Measurements from ENCODE around the gene FAM156B. TPM values are rescaled to one million over a fixed set of nuclear protein-coding genes. Genes with fewer than 3 reads are reported as not detected.
A peak's percentile ranks its signal among the peaks of the same experiment; 100 is the strongest.
"Not testable (repeated sequence)": the region's sequence is repeated elsewhere in the genome, so short reads cannot be mapped to it uniquely, and the experiment has no call there.

FAM156B gene
- 7.4 TPM for polyA plus RNA-seq

- not testable (repeated sequence) for H3K27ac Mint-ChIP-seq
These were observed at the start of gene FAM156B for GRCh38 chrX:52896855-52897709. TSS of gene FAM156B (plus strand) at chrX:52897330. CDS start at chrX:52907226, 9,896 bp downstream.

GRCh38 chrX:52852110-52852860 is 44.8 kb upstream of the FAM156B start:
- no peaks in the 10 kb centered on the region for H3K36me3 Mint-ChIP-seq
- peak overlapping the region in 1 of 4 donors; percentile 37 for H3K4me3 Mint-ChIP-seq
- H3K27me3 Mint-ChIP-seq: peaks cover 10% of the 10 kb centered on the region
- peaks cover 5 to 9% (median 7%) of the 10 kb centered on the region in 3 donors for H3K4me1 Mint-ChIP-seq
- no peak overlapping the region for H3K27ac Mint-ChIP-seq
- H3K9me3 Mint-ChIP-seq: no peaks in the 10 kb centered on the region

More at GRCh38 chrX:52896855-52897709, at the start of gene FAM156B:
- H3K27me3 Mint-ChIP-seq, H3K9me3 Mint-ChIP-seq, H3K4me3 Mint-ChIP-seq, H3K36me3 Mint-ChIP-seq, H3K4me1 Mint-ChIP-seq: not testable (repeated sequence)

GRCh38 chrX:52856991-52857525 is 40.1 kb upstream of the FAM156B start:
- H3K36me3 Mint-ChIP-seq, H3K9me3 Mint-ChIP-seq, H3K4me3 Mint-ChIP-seq, H3K27ac Mint-ChIP-seq, H3K27me3 Mint-ChIP-seq, H3K4me1 Mint-ChIP-seq: not testable (repeated sequence)

GRCh38 chrX:52865343-52865998 is 31.7 kb upstream of the FAM156B start:
- Mint-ChIP-seq H3K9me3 (peaks cover 0 to 2% (median 0%) of the 10 kb centered on the region in 3 donors), H3K27ac (no peak overlapping the region), H3K4me3 (no peak overlapping the region), H3K36me3 (no peaks in the 10 kb centered on the region), H3K4me1 (no peaks in the 10 kb centered on the region), H3K27me3 (peaks cover 3% of the 10 kb centered on the region)

GRCh38 chrX:52867610-52868348 is 29.4 kb upstream of the FAM156B start, which contains the start of gene XAGE3:
TSS of gene XAGE3 (minus strand) at chrX:52868083. CDS start at chrX:52867133, 950 bp downstream.
- H3K27ac Mint-ChIP-seq: no peak within 1 kb of the TSS
- H3K4me1 Mint-ChIP-seq: no peaks in the 10 kb centered on the region
- H3K36me3 Mint-ChIP-seq: no peaks in the 10 kb centered on the region
- H3K4me3 Mint-ChIP-seq: no peak within 1 kb of the TSS
- H3K9me3 Mint-ChIP-seq: no peaks in the 10 kb centered on the region
- peaks cover 3% of the 10 kb centered on the region for H3K27me3 Mint-ChIP-seq

- H3K4me3 Mint-ChIP-seq: no peak overlapping the region
- H3K36me3 Mint-ChIP-seq: peaks cover under 1% of the 10 kb centered on the region
- no peaks in the 10 kb centered on the region for H3K4me1 Mint-ChIP-seq
- H3K27ac Mint-ChIP-seq: no peak overlapping the region
- no peaks in the 10 kb centered on the region for H3K9me3 Mint-ChIP-seq
- peaks cover 5% of the 10 kb centered on the region for H3K27me3 Mint-ChIP-seq
These were observed 27.1 kb upstream of the FAM156B start for GRCh38 chrX:52870046-52870445.

- H3K27me3 Mint-ChIP-seq: peaks cover 10% of the 10 kb centered on the region
- H3K27ac Mint-ChIP-seq: not testable (repeated sequence)
These were observed 23.3 kb upstream of the FAM156B start for GRCh38 chrX:52873825-52874224.

GRCh38 chrX:52874661-52875060 is 22.5 kb upstream of the FAM156B start:
- Mint-ChIP-seq H3K9me3 (no peaks in the 10 kb centered on the region), H3K27me3 (peaks cover 10% of the 10 kb centered on the region), H3K4me1 (no peaks in the 10 kb centered on the region), H3K4me3 (no peak overlapping the region), H3K36me3 (peaks cover 2% of the 10 kb centered on the region), H3K27ac (no peak overlapping the region)

More at GRCh38 chrX:52873825-52874224, 23.3 kb upstream of the FAM156B start:
- not testable (repeated sequence) for H3K4me3 Mint-ChIP-seq, H3K36me3 Mint-ChIP-seq, H3K4me1 Mint-ChIP-seq, H3K9me3 Mint-ChIP-seq

- H3K27ac Mint-ChIP-seq: peak overlapping the region in 1 of 3 donors; percentile 52
- not testable (repeated sequence) for H3K9me3 Mint-ChIP-seq, H3K4me3 Mint-ChIP-seq, H3K4me1 Mint-ChIP-seq, H3K36me3 Mint-ChIP-seq
- peaks cover 10% of the 10 kb centered on the region for H3K27me3 Mint-ChIP-seq
These were observed 21.7 kb upstream of the FAM156B start for GRCh38 chrX:52875436-52875835.

- H3K27ac Mint-ChIP-seq, H3K9me3 Mint-ChIP-seq, H3K36me3 Mint-ChIP-seq, H3K4me1 Mint-ChIP-seq: not testable (repeated sequence)
- peak overlapping the region in 1 of 4 donors; percentile 43 for H3K4me3 Mint-ChIP-seq
- H3K27me3 Mint-ChIP-seq: peaks cover 10% of the 10 kb centered on the region
These were observed 20.7 kb upstream of the FAM156B start for GRCh38 chrX:52876386-52876785.

- not testable (repeated sequence) for H3K36me3 Mint-ChIP-seq, H3K9me3 Mint-ChIP-seq, H3K27me3 Mint-ChIP-seq, H3K27ac Mint-ChIP-seq, H3K4me3 Mint-ChIP-seq, H3K4me1 Mint-ChIP-seq
These were observed 9.7 kb upstream of the FAM156B start for GRCh38 chrX:52887459-52887858.

GRCh38 chrX:52888090-52888489 is 9.0 kb upstream of the FAM156B start:
- H3K9me3 Mint-ChIP-seq, H3K36me3 Mint-ChIP-seq, H3K27ac Mint-ChIP-seq, H3K4me1 Mint-ChIP-seq, H3K27me3 Mint-ChIP-seq, H3K4me3 Mint-ChIP-seq: not testable (repeated sequence)

- not testable (repeated sequence) for H3K27ac Mint-ChIP-seq, H3K4me1 Mint-ChIP-seq, H3K9me3 Mint-ChIP-seq, H3K27me3 Mint-ChIP-seq, H3K36me3 Mint-ChIP-seq, H3K4me3 Mint-ChIP-seq
These were observed 692 bp upstream of the FAM156B start for GRCh38 chrX:52896438-52896837.

- H3K36me3 Mint-ChIP-seq, H3K27ac Mint-ChIP-seq, H3K27me3 Mint-ChIP-seq, H3K9me3 Mint-ChIP-seq, H3K4me3 Mint-ChIP-seq, H3K4me1 Mint-ChIP-seq: not testable (repeated sequence)
These were observed 8.4 kb downstream of the FAM156B start for GRCh38 chrX:52905531-52905930.

GRCh38 chrX:52906072-52906471 is 8.9 kb downstream of the FAM156B start:
- not testable (repeated sequence) for H3K27ac Mint-ChIP-seq, H3K36me3 Mint-ChIP-seq, H3K4me3 Mint-ChIP-seq, H3K9me3 Mint-ChIP-seq, H3K27me3 Mint-ChIP-seq, H3K4me1 Mint-ChIP-seq
